Pancreas (tissue), 10 donors: ENCODE measurements around the gene TSPAN14. TPM values are rescaled to one million over a fixed set of nuclear protein-coding genes. Genes with fewer than 3 reads are reported as not detected.
A peak's percentile ranks its signal among the peaks of the same experiment; 100 is the strongest.

ENCODE experiments used
- ATAC-seq, 4 donors: fragments of 200-7000 bp; cut with Tn5 transposase; one replicate each; pipeline versions ENCODE4 v1.8.0 to v1.9.1; 2020; ENCODE audit warnings: mild to moderate bottlenecking in 4 of 4, moderate library complexity in 4 of 4
- DNase-seq, 6 donors: peaks; one replicate each; pipeline ENCODE4 v3.0.0-alpha.2; 2020
- FAIRE-seq: peaks from 2 replicates; lab custom pipeline; 2012; peaks lifted over from hg19 to GRCh38; lab: Jason Lieb, UNC
- H3K27ac ChIP-seq, 4 donors: fragments of 200-600 bp; sonication (generic); 1 replicate in 3 of 4; 2 replicates in 1 of 4; pipeline versions ENCODE4 v1.5.0 to v1.8.0; 2020
- H3K27me3 ChIP-seq, 4 donors: fragments of 200-600 bp; one replicate each; pipeline ENCODE4 v1.8.0; 2021
- H3K36me3 ChIP-seq, 3 donors: fragments of 200-600 bp; sonication (generic) in 1 of 3; one replicate each; pipeline versions ENCODE4 v1.5.0 to v1.8.0; 2020 to 2021
- H3K4me1 ChIP-seq, 3 donors: fragments of 200-600 bp; one replicate each; pipeline ENCODE4 v1.8.0; 2021
- H3K4me3 ChIP-seq, 4 donors: fragments of 200-600 bp; sonication (generic) in 2 of 4; one replicate each; pipeline versions ENCODE4 v1.5.0 to v1.8.0; 2020 to 2021
- H3K9me3 ChIP-seq, 4 donors: fragments of 200-600 bp; one replicate each; pipeline ENCODE4 v1.8.0; 2021
- WGBS, 2 donors: extraction: QIAGEN DNeasy Blood & Tissue Kit; methylation state at CpG; one replicate each; pipeline ENCODE4 v1.1.7; 2013; 5-methylcytosine and 5-hydroxymethylcytosine counted together
- intact Hi-C, 3 donors: fragments of 100-400 bp; cut with DNase I; formaldehyde crosslinking; loops; one replicate each; pipeline versions ENCODE4 v1.11.1 to v1.14.2; 2022
- polyA plus RNA-seq, 2 donors: library from polyadenylated mRNA; stranded (reverse); fragments of 200-250 nt; gene quantifications; one replicate each; pipeline ENCODE4 v1.2.3, GENCODE V29; 2013
- total RNA-seq, 6 donors: library from RNA; stranded (reverse); fragmentation: NEBNext Ultra II Directional in 4 of 6; extraction: Animal tissue kit (Norgen Biotek cat#: 25700) in 4 of 6; gene quantifications; one replicate each; pipeline versions ENCODE4 v1.2.1 to v1.2.4, GENCODE V29; 2021 to 2023
- TF ChIP-seq, protein P1 (sequence below), 4 donors: fragments of 200-600 bp; sonication (generic) in 3 of 4; IDR thresholded peaks; one replicate each; pipeline versions ENCODE4 v1.5.0 to v1.8.0; 2021; ENCODE audit warnings: antibody characterized with exemption in 4 of 4
- donor health status: healthy with polysubstance abuse.
- donor health status: DM: no; HTN: no; CAD: no; lungs with moderate emphysema.
- donor health status: DM: no; HTN: no; CAD: no.
- donor health status: control.
- donor health status: control.
- donor health status: Bipolar disorder and iron deficiency.
- donor health status: DM: yes; HTN: yes; CAD: no.
- donor health status: DM: no; HTN: no; CAD: no.
- donor health status: DM: no; HTN: no; CAD: no.
- donor health status: DM: yes; HTN: yes; CAD: no.

The TSPAN14 gene
- total and polyA plus RNA-seq, 8 donors: 10.6 to 61.9 (median 23.2) TPM

- 64 to 67% methylated on average over 7 of the region's 7 CpGs for WGBS, 2 donors
Measured at GRCh38 chr10:80497187-80498077, 43.3 kb downstream of the TSPAN14 start.

DNA sequence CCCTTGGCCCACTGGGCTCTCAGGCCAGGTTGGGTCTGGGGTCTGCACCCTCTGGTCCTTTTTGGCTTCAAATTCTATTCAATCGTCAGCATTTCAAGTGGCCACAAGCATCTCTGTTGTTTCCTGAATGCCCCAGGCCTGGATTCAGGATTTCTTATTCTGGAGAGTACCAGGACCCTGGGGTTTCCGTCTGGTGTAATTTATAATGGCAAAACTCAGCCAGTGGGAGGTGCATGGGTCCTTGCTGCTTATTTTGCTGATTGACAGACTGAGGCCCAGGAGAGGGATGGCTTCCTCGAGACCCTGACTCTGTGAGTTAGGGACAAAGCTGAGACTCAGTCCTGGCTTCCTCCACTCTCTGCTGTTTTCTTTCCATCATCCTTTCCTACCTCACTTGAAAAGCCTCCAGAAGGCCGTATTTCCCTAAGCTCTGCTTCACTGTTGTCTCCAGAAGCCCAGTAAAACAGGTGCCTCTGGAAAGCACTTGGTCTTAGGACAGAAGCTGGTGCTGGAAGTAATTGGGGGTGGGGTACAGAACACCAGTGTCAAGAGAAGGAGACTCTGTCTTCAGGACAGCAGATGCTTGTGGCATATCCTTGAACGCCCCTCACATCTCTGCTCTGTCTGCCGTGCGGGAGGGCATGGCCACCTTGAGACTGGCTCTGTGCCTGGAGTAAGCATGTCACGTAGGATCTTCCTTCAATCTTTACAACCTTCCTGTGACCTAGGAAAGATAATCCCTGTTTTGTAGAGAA is 44.1 kb downstream of the TSPAN14 start:
- FAIRE-seq: no peak
- no peaks in the 10 kb centered on the region for H3K27me3 ChIP-seq
- intact Hi-C loops: no loop called here
- WGBS, 2 donors: 42 to 47% methylated on average over 8 of the region's 8 CpGs
- DNase-seq: no peak
- H3K4me3 ChIP-seq: no peak overlapping the region
- ATAC-seq: peak in 1 of 4 donors; percentile 3
- TF ChIP-seq, protein P1, sequence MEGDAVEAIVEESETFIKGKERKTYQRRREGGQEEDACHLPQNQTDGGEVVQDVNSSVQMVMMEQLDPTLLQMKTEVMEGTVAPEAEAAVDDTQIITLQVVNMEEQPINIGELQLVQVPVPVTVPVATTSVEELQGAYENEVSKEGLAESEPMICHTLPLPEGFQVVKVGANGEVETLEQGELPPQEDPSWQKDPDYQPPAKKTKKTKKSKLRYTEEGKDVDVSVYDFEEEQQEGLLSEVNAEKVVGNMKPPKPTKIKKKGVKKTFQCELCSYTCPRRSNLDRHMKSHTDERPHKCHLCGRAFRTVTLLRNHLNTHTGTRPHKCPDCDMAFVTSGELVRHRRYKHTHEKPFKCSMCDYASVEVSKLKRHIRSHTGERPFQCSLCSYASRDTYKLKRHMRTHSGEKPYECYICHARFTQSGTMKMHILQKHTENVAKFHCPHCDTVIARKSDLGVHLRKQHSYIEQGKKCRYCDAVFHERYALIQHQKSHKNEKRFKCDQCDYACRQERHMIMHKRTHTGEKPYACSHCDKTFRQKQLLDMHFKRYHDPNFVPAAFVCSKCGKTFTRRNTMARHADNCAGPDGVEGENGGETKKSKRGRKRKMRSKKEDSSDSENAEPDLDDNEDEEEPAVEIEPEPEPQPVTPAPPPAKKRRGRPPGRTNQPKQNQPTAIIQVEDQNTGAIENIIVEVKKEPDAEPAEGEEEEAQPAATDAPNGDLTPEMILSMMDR (IDR thresholded peaks at IDR 0.05): no peak
- peaks cover 19 to 71% (median 45%) of the 10 kb centered on the region in 3 donors for H3K4me1 ChIP-seq
- H3K9me3 ChIP-seq: no peaks in the 10 kb centered on the region
- H3K27ac ChIP-seq: peak overlapping the region; percentile 61 to 84 (median 74)
- H3K36me3 ChIP-seq: no peaks in the 10 kb centered on the region

More at GRCh38 chr10:80497187-80498077, 43.3 kb downstream of the TSPAN14 start:
- peak in 1 of 6 donors; percentile 63 for DNase-seq
- no peak for FAIRE-seq
- intact Hi-C loops: no loop called here
- Histone ChIP-seq H3K27ac (peak overlapping the region; percentile 61 to 84 (median 74)), H3K9me3 (no peaks in the 10 kb centered on the region), H3K36me3 (no peaks in the 10 kb centered on the region), H3K4me3 (no peak overlapping the region), H3K27me3 (no peaks in the 10 kb centered on the region), H3K4me1 (peaks cover 19 to 72% (median 50%) of the 10 kb centered on the region in 3 donors)
- TF ChIP-seq, protein P1 (IDR thresholded peaks at IDR 0.05): no peak
- no peak for ATAC-seq

DNA sequence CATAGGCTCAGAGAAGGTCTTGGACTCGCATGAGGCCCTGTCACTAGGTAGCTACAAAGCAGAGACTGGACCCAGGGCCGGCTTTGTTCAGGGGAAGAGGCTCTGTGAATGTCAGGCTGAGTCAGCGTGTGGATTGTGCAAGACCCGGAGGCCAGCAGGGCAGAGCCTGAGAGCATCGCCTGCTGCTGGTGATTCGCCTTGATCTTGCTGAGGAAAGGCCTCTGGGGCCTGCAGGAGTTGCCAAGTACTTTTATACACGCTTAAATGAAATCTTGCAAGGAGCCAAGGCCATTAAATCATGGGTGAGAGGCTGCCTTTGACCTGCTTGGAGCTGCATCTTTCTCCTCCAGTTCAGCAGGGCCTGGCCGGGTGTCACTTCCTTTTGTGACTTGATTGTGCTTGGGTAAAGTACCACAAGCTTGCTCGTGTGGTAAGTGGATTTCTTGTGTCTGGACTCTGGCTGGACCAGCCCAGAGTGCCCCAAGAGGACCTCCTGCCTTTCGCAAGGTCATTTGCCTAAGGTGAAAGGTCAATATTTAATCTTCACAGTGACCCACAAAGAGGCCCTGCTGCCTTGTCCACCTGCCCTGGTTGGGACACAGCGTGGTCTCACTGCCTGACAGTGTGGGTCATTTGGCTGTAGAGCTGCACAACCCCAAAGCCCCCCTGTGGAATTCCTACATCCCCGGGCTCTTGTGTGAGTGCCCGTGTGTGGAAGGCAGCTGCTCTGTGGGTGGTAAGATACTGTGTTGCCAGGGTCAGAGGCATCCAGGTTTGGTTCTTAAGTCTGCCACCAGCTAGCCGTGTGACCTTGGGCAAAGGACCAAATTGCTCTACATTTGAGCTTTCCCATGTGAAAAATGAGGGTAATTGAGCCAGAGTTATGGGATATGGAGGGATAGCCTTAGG is 45.0 kb downstream of the TSPAN14 start:
- peak; percentile 84 to 93 (median 90) for DNase-seq
- Histone ChIP-seq H3K27ac (peak overlapping the region; percentile 61 to 84 (median 74)), H3K36me3 (no peaks in the 10 kb centered on the region), H3K9me3 (no peaks in the 10 kb centered on the region), H3K4me3 (no peak overlapping the region), H3K27me3 (no peaks in the 10 kb centered on the region), H3K4me1 (peaks cover 19 to 71% (median 38%) of the 10 kb centered on the region in 3 donors)
- 12 to 13% methylated on average over 14 of the region's 14 CpGs for WGBS, 2 donors
- no peak for FAIRE-seq
- peak; percentile 91 to 98 (median 95) for ATAC-seq
- intact Hi-C loops: no loop called here
- TF ChIP-seq, protein P1 (IDR thresholded peaks at IDR 0.05): no peak

DNA sequence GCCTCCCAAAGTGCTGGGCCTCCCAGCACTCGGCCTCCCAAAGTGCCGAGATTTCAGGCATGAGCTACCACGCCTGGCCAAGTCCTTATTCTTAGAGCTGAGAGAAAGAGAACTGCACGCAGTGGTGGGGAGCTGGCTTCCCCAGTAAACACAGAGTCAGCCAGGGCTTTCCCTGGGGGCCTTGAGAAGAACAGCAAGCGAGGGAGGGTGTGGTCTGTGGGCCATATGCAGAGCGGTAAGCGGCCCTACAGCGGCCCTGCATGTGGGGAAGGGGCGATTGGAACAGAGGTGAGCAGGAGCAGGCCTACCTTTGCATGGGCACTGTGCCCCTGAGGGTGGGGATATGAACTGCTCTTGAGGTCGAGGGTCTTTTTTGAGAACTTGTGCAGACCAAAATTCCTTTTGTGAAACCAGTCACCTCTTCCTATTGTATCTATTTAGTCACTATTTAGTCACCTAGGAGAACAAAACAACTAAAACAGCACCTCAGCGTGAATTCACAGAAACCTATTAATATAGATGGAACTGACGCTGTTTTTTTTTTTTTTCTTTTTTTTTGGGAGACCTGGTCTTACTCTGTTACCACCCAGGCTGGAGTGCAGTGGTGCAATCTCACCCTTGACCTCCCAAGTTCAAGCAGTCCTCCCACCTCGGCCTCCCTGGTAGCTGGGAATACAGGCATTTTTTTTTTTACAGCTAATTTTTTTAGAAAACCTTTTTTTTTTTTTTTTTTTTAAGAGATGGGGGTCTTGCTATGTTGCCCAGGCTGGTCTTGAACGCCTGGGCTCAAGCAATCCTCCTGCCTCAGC is 46.7 kb downstream of the TSPAN14 start:
- ATAC-seq (no peak), DNase-seq (peak in 1 of 6 donors; percentile 40), FAIRE-seq (no peak)
- H3K27ac ChIP-seq: peak overlapping the region in 3 of 4 donors; percentile 61 to 84 (median 80)
- no peak overlapping the region for H3K4me3 ChIP-seq
- H3K4me1 ChIP-seq: peaks cover 27 to 79% (median 41%) of the 10 kb centered on the region in 3 donors
- no peaks in the 10 kb centered on the region for H3K36me3 ChIP-seq
- TF ChIP-seq, protein P1 (IDR thresholded peaks at IDR 0.05): no peak
- H3K9me3 ChIP-seq: no peaks in the 10 kb centered on the region
- no peaks in the 10 kb centered on the region for H3K27me3 ChIP-seq
- intact Hi-C loops: loop anchor here in 2 of 3 donors (5.0 to 10.0 kb wide), 2 partner anchors 53 to 56 kb away; no protein-coding TSS in a partner anchor
- WGBS, 2 donors: 87 to 90% methylated on average over 14 of the region's 14 CpGs
